DOHH2 (cell line): ENCODE data around the gene TRAFD1.

ENCODE experiments used
- H3F3A ChIP-seq: fragments of 200-600 bp; sonication (generic), shearing (Covaris generic); 2 replicates; pipeline ENCODE4 v1.6.0; 2016; ENCODE audit warnings: antibody characterized with exemption, mild to moderate bottlenecking; ENCODE audit not compliant: control insufficient read depth, insufficient read depth
- H3K27ac ChIP-seq: fragments of 200-600 bp; sonication (generic); 2 replicates; pipeline ENCODE4 v1.5.1; 2014; ENCODE audit warnings: low read depth, mild to moderate bottlenecking, low read length, moderate library complexity
- H3K27me3 ChIP-seq: fragments of 200-600 bp; sonication (generic); 2 replicates; pipeline ENCODE4 v1.6.1; 2014; ENCODE audit warnings: mild to moderate bottlenecking, low read length, mixed read lengths; ENCODE audit not compliant: control insufficient read depth
- H3K36me3 ChIP-seq: fragments of 200-600 bp; sonication (generic); 2 replicates; pipeline ENCODE4 v1.6.1; 2014; ENCODE audit warnings: mild to moderate bottlenecking, low read length, moderate library complexity, mixed read lengths; ENCODE audit not compliant: control insufficient read depth
- H3K4me1 ChIP-seq: fragments of 200-600 bp; sonication (generic); 2 replicates; pipeline ENCODE4 v1.6.1; 2014; ENCODE audit warnings: mild to moderate bottlenecking, low read length, mixed read lengths; ENCODE audit not compliant: control insufficient read depth
- H3K4me2 ChIP-seq: fragments of 200-600 bp; sonication (generic); 2 replicates; pipeline ENCODE4 v1.6.0; 2014; ENCODE audit warnings: mild to moderate bottlenecking, low read length, moderate library complexity
- H3K4me3 ChIP-seq: fragments of 200-600 bp; sonication (generic); 2 replicates; pipeline ENCODE4 v1.5.1; 2014; ENCODE audit warnings: mild to moderate bottlenecking, low read length, mixed read lengths
- H3K79me2 ChIP-seq: fragments of 200-600 bp; sonication (generic); 2 replicates; pipeline ENCODE4 v1.6.1; 2014; ENCODE audit warnings: mild to moderate bottlenecking, low read length, mixed read lengths; ENCODE audit not compliant: control insufficient read depth
- H3K9me2 ChIP-seq: fragments of 200-600 bp; sonication (generic); replicated peaks from 2 replicates; pipeline ENCODE4 v1.6.1; 2014; ENCODE audit warnings: mild to moderate bottlenecking, low read length, mixed read lengths; ENCODE audit not compliant: control insufficient read depth
- H3K9me3 ChIP-seq: fragments of 200-600 bp; sonication (generic); 2 replicates; pipeline ENCODE4 v1.6.1; 2014; ENCODE audit warnings: antibody characterized with exemption, low read length, mixed read lengths; ENCODE audit not compliant: control insufficient read depth, insufficient read depth
- H4K20me1 ChIP-seq: fragments of 200-600 bp; sonication (generic); 2 replicates; pipeline ENCODE4 v1.6.0; 2014; ENCODE audit warnings: low read depth, mild to moderate bottlenecking, antibody characterized with exemption, low read length, moderate library complexity; ENCODE audit not compliant: control insufficient read depth, insufficient read depth
- EZH2phosphoT487 ChIP-seq: fragments of 200-600 bp; sonication (generic); IDR thresholded peaks from 2 replicates; pipeline ENCODE4 v1.6.1; 2017; ENCODE audit warnings: borderline replicate concordance, mild to moderate bottlenecking, antibody characterized with exemption, low read length, moderate library complexity, mixed read lengths
- TF ChIP-seq, protein P1 (sequence below): fragments of 200-600 bp; sonication (generic); IDR thresholded peaks from one replicate; pipeline ENCODE4 v1.5.1; 2014; ENCODE audit warnings: antibody characterized with exemption, mild to moderate bottlenecking, low read depth, low read length; ENCODE audit not compliant: poor library complexity, severe bottlenecking

The TRAFD1 gene

DNA sequence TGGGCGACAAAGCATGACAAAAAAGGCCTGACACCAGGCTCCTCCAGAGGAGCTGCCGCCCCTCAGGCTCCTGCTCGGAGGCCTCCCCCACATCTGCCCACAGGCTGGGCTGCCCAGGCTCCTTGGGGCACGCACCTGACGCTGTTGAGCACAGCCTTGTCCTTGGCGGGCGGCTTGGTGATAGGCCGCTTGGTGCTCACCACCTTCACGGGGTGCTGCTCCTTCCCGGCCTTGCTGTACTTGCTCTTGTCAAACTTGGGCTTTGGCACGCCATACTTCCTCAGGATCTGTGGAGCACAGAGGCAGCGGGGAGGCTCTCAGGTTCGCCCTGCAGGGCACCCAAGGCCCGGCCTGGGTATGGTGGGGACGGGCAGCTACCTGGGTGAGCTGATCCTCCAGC is 53.4 kb downstream of the TRAFD1 start:
- Histone ChIP-seq H3K4me1 (no peaks in the 10 kb centered on the region), H3K4me2 (no peak overlapping the region), H3K9me3 (no peaks in the 10 kb centered on the region), H3K4me3 (no peak overlapping the region), H3F3A (no peaks in the 10 kb centered on the region), H3K36me3 (peaks cover 30% of the 10 kb centered on the region), H3K79me2 (no peaks in the 10 kb centered on the region), H3K27ac (no peak overlapping the region), H4K20me1 (no peaks in the 10 kb centered on the region), H3K27me3 (no peaks in the 10 kb centered on the region), H3K9me2 (no peaks in the 10 kb centered on the region)
- no peak for TF ChIP-seq EZH2phosphoT487
- TF ChIP-seq, protein P1, sequence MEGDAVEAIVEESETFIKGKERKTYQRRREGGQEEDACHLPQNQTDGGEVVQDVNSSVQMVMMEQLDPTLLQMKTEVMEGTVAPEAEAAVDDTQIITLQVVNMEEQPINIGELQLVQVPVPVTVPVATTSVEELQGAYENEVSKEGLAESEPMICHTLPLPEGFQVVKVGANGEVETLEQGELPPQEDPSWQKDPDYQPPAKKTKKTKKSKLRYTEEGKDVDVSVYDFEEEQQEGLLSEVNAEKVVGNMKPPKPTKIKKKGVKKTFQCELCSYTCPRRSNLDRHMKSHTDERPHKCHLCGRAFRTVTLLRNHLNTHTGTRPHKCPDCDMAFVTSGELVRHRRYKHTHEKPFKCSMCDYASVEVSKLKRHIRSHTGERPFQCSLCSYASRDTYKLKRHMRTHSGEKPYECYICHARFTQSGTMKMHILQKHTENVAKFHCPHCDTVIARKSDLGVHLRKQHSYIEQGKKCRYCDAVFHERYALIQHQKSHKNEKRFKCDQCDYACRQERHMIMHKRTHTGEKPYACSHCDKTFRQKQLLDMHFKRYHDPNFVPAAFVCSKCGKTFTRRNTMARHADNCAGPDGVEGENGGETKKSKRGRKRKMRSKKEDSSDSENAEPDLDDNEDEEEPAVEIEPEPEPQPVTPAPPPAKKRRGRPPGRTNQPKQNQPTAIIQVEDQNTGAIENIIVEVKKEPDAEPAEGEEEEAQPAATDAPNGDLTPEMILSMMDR, result no peak

GRCh38 chr12:112179341-112179740 is 54.0 kb downstream of the TRAFD1 start:
- H3F3A ChIP-seq, result no peaks in the 10 kb centered on the region
- H3K27me3 ChIP-seq, result no peaks in the 10 kb centered on the region
- no peaks in the 10 kb centered on the region for H3K9me2 ChIP-seq
- no peak for TF ChIP-seq EZH2phosphoT487
- TF ChIP-seq, protein P1, result no peak
- no peaks in the 10 kb centered on the region for H3K4me1 ChIP-seq
- no peak overlapping the region for H3K27ac ChIP-seq
- H4K20me1 ChIP-seq, result no peaks in the 10 kb centered on the region
- peaks cover 34% of the 10 kb centered on the region for H3K36me3 ChIP-seq
- no peak overlapping the region for H3K4me3 ChIP-seq
- no peaks in the 10 kb centered on the region for H3K79me2 ChIP-seq
- H3K9me3 ChIP-seq, result no peaks in the 10 kb centered on the region
- H3K4me2 ChIP-seq, result no peak overlapping the region

DNA sequence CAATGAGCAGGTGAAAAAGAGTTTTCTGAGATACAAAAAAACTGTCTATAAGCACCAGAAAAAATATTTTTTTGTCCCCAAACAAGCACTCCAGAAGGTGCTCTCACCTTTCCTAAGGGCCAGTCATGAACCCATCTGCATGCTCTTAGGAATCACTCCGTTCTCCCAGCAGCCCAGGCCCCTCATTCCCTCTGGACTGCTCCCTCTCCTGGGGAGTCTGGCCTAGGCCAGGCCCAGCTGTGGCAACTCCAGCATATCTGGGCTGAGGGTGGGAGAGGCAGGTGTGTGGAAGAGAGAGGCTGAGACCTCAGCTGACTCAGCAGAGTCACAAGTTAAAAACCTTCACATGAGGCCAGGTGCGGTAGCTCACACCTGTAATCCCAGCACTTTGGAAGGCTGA is 54.6 kb downstream of the TRAFD1 start:
- H3K9me2 ChIP-seq, result no peaks in the 10 kb centered on the region
- no peaks in the 10 kb centered on the region for H3K9me3 ChIP-seq
- no peak overlapping the region for H3K4me3 ChIP-seq
- H4K20me1 ChIP-seq, result no peaks in the 10 kb centered on the region
- no peaks in the 10 kb centered on the region for H3K4me1 ChIP-seq
- H3K27ac ChIP-seq, result no peak overlapping the region
- no peak overlapping the region for H3K4me2 ChIP-seq
- no peaks in the 10 kb centered on the region for H3F3A ChIP-seq
- H3K79me2 ChIP-seq, result no peaks in the 10 kb centered on the region
- TF ChIP-seq EZH2phosphoT487, result no peak
- TF ChIP-seq, protein P1, result no peak
- peaks cover 37% of the 10 kb centered on the region for H3K36me3 ChIP-seq
- H3K27me3 ChIP-seq, result no peaks in the 10 kb centered on the region

GRCh38 chr12:112180422-112180821 is 55.1 kb downstream of the TRAFD1 start:
- H3K27ac ChIP-seq, result no peak overlapping the region
- no peak for TF ChIP-seq EZH2phosphoT487
- peaks cover 32% of the 10 kb centered on the region for H3K36me3 ChIP-seq
- H3K4me2 ChIP-seq, result no peak overlapping the region
- H4K20me1 ChIP-seq, result no peaks in the 10 kb centered on the region
- no peaks in the 10 kb centered on the region for H3K79me2 ChIP-seq
- no peaks in the 10 kb centered on the region for H3K9me2 ChIP-seq
- no peaks in the 10 kb centered on the region for H3K4me1 ChIP-seq
- H3F3A ChIP-seq, result no peaks in the 10 kb centered on the region
- no peaks in the 10 kb centered on the region for H3K9me3 ChIP-seq
- H3K4me3 ChIP-seq, result no peak overlapping the region
- H3K27me3 ChIP-seq, result no peaks in the 10 kb centered on the region
